Measurements from ENCODE around the gene GPR149. TPM values are rescaled to one million over a fixed set of nuclear protein-coding genes. Genes with fewer than 3 reads are reported as not detected.

The GPR149 gene
- total and polyA plus RNA-seq, 2 donors (not counting 3 experiments of a cell fraction or from before 2014, with no cell fraction given): not detected

GRCh38 chr3:154367221-154367620 is 62.8 kb downstream of the GPR149 start:
- H3K4me2 ChIP-seq (ENCODE audit: insufficient read depth, low read length): no peak overlapping the region
- no peaks in the 10 kb centered on the region for H3K36me3 ChIP-seq (ENCODE audit: control insufficient read depth in 2 of 2, extremely low read depth in 1 of 2, insufficient read depth in 2 of 2, low read length in 2 of 2)
- ChIA-PET POLR2A (no interaction called here), CTCF (no interaction called here)
- no peaks in the 10 kb centered on the region for H3K9me3 ChIP-seq (replicated peaks; ENCODE audit: control insufficient read depth, insufficient read depth, low read length)
- TF ChIP-seq EZH2 (IDR thresholded peaks at IDR 0.05; ENCODE audit: borderline replicate concordance, low read depth, low read length, severe bottlenecking) (no peak), JUN (IDR thresholded peaks at IDR 0.05; ENCODE audit: borderline replicate concordance, insufficient read depth, insufficient read length, low read depth) (no peak), POLR2A (IDR thresholded peaks at IDR 0.05; ENCODE audit: low read depth, low read length) (no peak)
- intact Hi-C loops (cut with micrococcal nuclease) (no loop called here), dilution Hi-C loops (cut with MboI; ENCODE audit: extremely low pct_ligation_motif_present, low sequenced_read_pairs) (no loop called here)
- no peak overlapping the region for H3K4me3 ChIP-seq (replicated peaks in 1 of 3; ENCODE audit: insufficient read depth in 1 of 3, low read depth in 1 of 3, low read length in 3 of 3)
- no peaks in the 10 kb centered on the region for H3K4me1 ChIP-seq (ENCODE audit: control insufficient read depth, extremely low read depth, insufficient read depth, low read length)
- no peak overlapping the region for H2AFZ ChIP-seq (ENCODE audit: low read depth, low read length)
- no peaks in the 10 kb centered on the region for H3K27me3 ChIP-seq (ENCODE audit: control insufficient read depth in 2 of 2, insufficient read depth in 2 of 2, low read length in 2 of 2)
- no peaks in the 10 kb centered on the region for H4K20me1 ChIP-seq (replicated peaks; ENCODE audit: control insufficient read depth, extremely low read depth, insufficient read depth, low read length)
- H3K9me1 ChIP-seq (replicated peaks; ENCODE audit: control insufficient read depth, extremely low read depth, insufficient read depth, low read length): no peaks in the 10 kb centered on the region
- no peaks in the 10 kb centered on the region for H3K79me2 ChIP-seq (ENCODE audit: control insufficient read depth, insufficient read depth, low read length)
- no peak overlapping the region for H3K9ac ChIP-seq (replicated peaks; ENCODE audit: extremely low read depth, insufficient read depth, low read length)
- no peak for FAIRE-seq
- BruUV-seq (replicated peaks): no TSS peak
- H3K27ac ChIP-seq (ENCODE audit: insufficient read depth, low read depth, low read length): no peak overlapping the region
- no peak for DNase-seq (ENCODE audit: low read depth, low spot score)

GRCh38 chr3:154364849-154365248 is 65.1 kb downstream of the GPR149 start:
- Histone ChIP-seq H3K36me3 (ENCODE audit: control insufficient read depth in 2 of 2, extremely low read depth in 1 of 2, insufficient read depth in 2 of 2, low read length in 2 of 2) (no peaks in the 10 kb centered on the region), H3K27me3 (ENCODE audit: control insufficient read depth in 2 of 2, insufficient read depth in 2 of 2, low read length in 2 of 2) (no peaks in the 10 kb centered on the region), H4K20me1 (replicated peaks; ENCODE audit: control insufficient read depth, extremely low read depth, insufficient read depth, low read length) (no peaks in the 10 kb centered on the region), H3K4me2 (ENCODE audit: insufficient read depth, low read length) (no peak overlapping the region), H3K9me3 (replicated peaks; ENCODE audit: control insufficient read depth, insufficient read depth, low read length) (no peaks in the 10 kb centered on the region), H3K4me3 (replicated peaks in 1 of 3; ENCODE audit: insufficient read depth in 1 of 3, low read depth in 1 of 3, low read length in 3 of 3) (no peak overlapping the region), H3K4me1 (ENCODE audit: control insufficient read depth, extremely low read depth, insufficient read depth, low read length) (no peaks in the 10 kb centered on the region), H3K27ac (ENCODE audit: insufficient read depth, low read depth, low read length) (no peak overlapping the region), H3K9ac (replicated peaks; ENCODE audit: extremely low read depth, insufficient read depth, low read length) (no peak overlapping the region), H2AFZ (ENCODE audit: low read depth, low read length) (no peak overlapping the region), H3K9me1 (replicated peaks; ENCODE audit: control insufficient read depth, extremely low read depth, insufficient read depth, low read length) (no peaks in the 10 kb centered on the region), H3K79me2 (ENCODE audit: control insufficient read depth, insufficient read depth, low read length) (no peaks in the 10 kb centered on the region)
- dilution Hi-C loops (cut with MboI; ENCODE audit: extremely low pct_ligation_motif_present, low sequenced_read_pairs): no loop called here
- ChIA-PET POLR2A (no interaction called here), CTCF (no interaction called here)
- TF ChIP-seq POLR2AphosphoS5 (IDR thresholded peaks at IDR 0.05; ENCODE audit: insufficient read depth, low read depth, low read length): no peak
- TF ChIP-seq FOS (IDR thresholded peaks at IDR 0.05; ENCODE audit: borderline replicate concordance, insufficient read depth, low read length): no peak
- no peak for TF ChIP-seq EZH2 (IDR thresholded peaks at IDR 0.05; ENCODE audit: borderline replicate concordance, low read depth, low read length, severe bottlenecking)
- no peak for TF ChIP-seq CTCF (IDR thresholded peaks at IDR 0.05; ENCODE audit: extremely low read depth in 1 of 2, insufficient read depth in 1 of 2, low read depth in 1 of 2, low read length in 2 of 2)
- no peak for TF ChIP-seq POLR2A (IDR thresholded peaks at IDR 0.05; ENCODE audit: low read depth, low read length)
- TF ChIP-seq JUN (IDR thresholded peaks at IDR 0.05; ENCODE audit: borderline replicate concordance, insufficient read depth, insufficient read length, low read depth): no peak
- DNase-seq (ENCODE audit: low read depth, low spot score) (no peak), FAIRE-seq (no peak)
- BruUV-seq (replicated peaks): no TSS peak
- intact Hi-C loops (cut with micrococcal nuclease): no loop called here
